Posterior cingulate gyrus (tissue), 11 donors: ENCODE measurements around the gene KRT81.
"Not testable (repeated sequence)": the region's sequence is repeated elsewhere in the genome, so short reads cannot be mapped to it uniquely, and the experiment has no call there.

Source experiments
- DNase-seq, 10 donors: peaks; one replicate each; pipeline versions ENCODE4 v3.0.0 to v3.0.0-alpha.2; 2020 to 2021; ENCODE audit warnings: mixed read lengths in 3 of 10
- intact Hi-C: fragments of 100-400 bp; cut with DNase I; formaldehyde crosslinking; loops from one replicate; pipeline ENCODE4 v1.15.1; 2023

Gene KRT81

GRCh38 chr12:52278575-52279421 is 12.5 kb downstream of the KRT81 start:
- DNase-seq: peak; percentile 46 to 97 (median 84)
- intact Hi-C loops: no loop called here

- DNase-seq: peak in 1 of 10 donors; percentile 29
- intact Hi-C loops: no loop called here
These were observed 13.7 kb downstream of the KRT81 start for GRCh38 chr12:52277486-52278245.

GRCh38 chr12:52275686-52276085 is 15.6 kb downstream of the KRT81 start:
- peak in 1 of 10 donors; percentile 29 for DNase-seq
- intact Hi-C loops: no loop called here

GRCh38 chr12:52274521-52275120 is 16.7 kb downstream of the KRT81 start, which contains the start of gene KRT86:
Gene KRT86, plus strand, starts transcription at chr12:52274645. Its CDS starts 27,272 bp downstream, at chr12:52301917.
- intact Hi-C loops: no loop called here
- peak in 1 of 10 donors; percentile 43 for DNase-seq

- DNase-seq: no peak
- intact Hi-C loops: no loop called here
These were observed 20.2 kb downstream of the KRT81 start for GRCh38 chr12:52271158-52271557.

GRCh38 chr12:52270541-52271070 is 20.7 kb downstream of the KRT81 start:
- intact Hi-C loops: no loop called here

GRCh38 chr12:52268212-52268611 is 23.1 kb downstream of the KRT81 start:
- DNase-seq: no peak
- intact Hi-C loops: no loop called here

More at GRCh38 chr12:52270541-52271070, 20.7 kb downstream of the KRT81 start:
- DNase-seq: peak in 2 of 10 donors; percentile 34 to 43

- intact Hi-C loops: no loop called here
These were observed 23.6 kb downstream of the KRT81 start for GRCh38 chr12:52267699-52268098.

GRCh38 chr12:52267266-52267665 is 24.1 kb downstream of the KRT81 start:
- DNase-seq: peak in 1 of 10 donors; percentile 62
- intact Hi-C loops: no loop called here

More at GRCh38 chr12:52267699-52268098, 23.6 kb downstream of the KRT81 start:
- peak in 2 of 10 donors; percentile 6 to 49 for DNase-seq

- DNase-seq: peak in 2 of 10 donors; percentile 59 to 63
- intact Hi-C loops: no loop called here
These were observed 24.8 kb downstream of the KRT81 start for GRCh38 chr12:52266514-52266913.

GRCh38 chr12:52264435-52264825 is 26.9 kb downstream of the KRT81 start:
- intact Hi-C loops: no loop called here
- peak in 2 of 10 donors; percentile 22 to 32 for DNase-seq

GRCh38 chr12:52263761-52264434 is 27.4 kb downstream of the KRT81 start:
- peak in 1 of 10 donors; percentile 47 for DNase-seq
- intact Hi-C loops: no loop called here

GRCh38 chr12:52262286-52262685 is 29.0 kb downstream of the KRT81 start:
- intact Hi-C loops: no loop called here
- peak in 1 of 10 donors; percentile 56 for DNase-seq

GRCh38 chr12:52261208-52261484 is 30.2 kb downstream of the KRT81 start:
- DNase-seq: no peak
- intact Hi-C loops: no loop called here

- DNase-seq: peak in 1 of 10 donors; percentile 12
These were observed 30.8 kb downstream of the KRT81 start for GRCh38 chr12:52260361-52261207.

GRCh38 chr12:52259657-52260243 is 31.6 kb downstream of the KRT81 start:
- DNase-seq: peak in 2 of 10 donors; percentile 9 to 46
- intact Hi-C loops: no loop called here

More at GRCh38 chr12:52260361-52261207, 30.8 kb downstream of the KRT81 start:
- intact Hi-C loops: no loop called here

GRCh38 chr12:52258335-52258901 is 32.9 kb downstream of the KRT81 start:
- intact Hi-C loops: no loop called here
- DNase-seq: peak in 2 of 10 donors; percentile 40 to 67

- DNase-seq: peak in 1 of 10 donors; percentile 33
- intact Hi-C loops: not testable (repeated sequence)
These were observed 33.4 kb downstream of the KRT81 start for GRCh38 chr12:52257922-52258321.
